Activated naive CD8-positive, alpha-beta T cell treated with anti-CD3 and anti-CD28 coated beads for 36 hours (primary cell): ENCODE data around the gene PPP1R3C. TPM values are rescaled to one million over a fixed set of nuclear protein-coding genes. Genes with fewer than 3 reads are reported as not detected.

ENCODE experiments used
- DNase-seq: peaks from one replicate; pipeline ENCODE4 v3.0.0; 2021
- H3K27ac Mint-ChIP-seq: one replicate; pipeline ENCODE4 v1.8.0; 2022; ENCODE audit warnings: mild to moderate bottlenecking, moderate library complexity, mixed read lengths
- H3K27me3 Mint-ChIP-seq: one replicate; pipeline ENCODE4 v1.8.0; 2022; ENCODE audit warnings: mild to moderate bottlenecking, mixed read lengths
- H3K36me3 Mint-ChIP-seq: one replicate; pipeline ENCODE4 v1.8.0; 2021; ENCODE audit warnings: mild to moderate bottlenecking, mixed read lengths
- H3K4me1 Mint-ChIP-seq: one replicate; pipeline ENCODE4 v1.8.0; 2021; ENCODE audit warnings: mixed read lengths
- H3K4me3 Mint-ChIP-seq: one replicate; pipeline ENCODE4 v1.8.0; 2022; ENCODE audit warnings: mild to moderate bottlenecking, moderate library complexity, mixed read lengths
- H3K9me3 Mint-ChIP-seq: one replicate; pipeline ENCODE4 v1.8.0; 2022; ENCODE audit warnings: mixed read lengths
- total RNA-seq, 2 experiments: library from RNA; stranded (reverse); gene quantifications; one replicate each; pipeline ENCODE4 v1.2.3, GENCODE V29; 2021

The PPP1R3C gene
- total RNA-seq, 2 experiments from 2014 or later, result 0.25 to 0.36 TPM

GRCh38 chr10:91596825-91597196 is 36.1 kb downstream of the PPP1R3C start:
- Mint-ChIP-seq H3K27me3 (peaks cover 8% of the 10 kb centered on the region), H3K4me3 (no peak overlapping the region), H3K36me3 (no peaks in the 10 kb centered on the region), H3K27ac (no peak overlapping the region), H3K4me1 (peaks cover 1% of the 10 kb centered on the region), H3K9me3 (no peaks in the 10 kb centered on the region)
- no peak for DNase-seq

DNA sequence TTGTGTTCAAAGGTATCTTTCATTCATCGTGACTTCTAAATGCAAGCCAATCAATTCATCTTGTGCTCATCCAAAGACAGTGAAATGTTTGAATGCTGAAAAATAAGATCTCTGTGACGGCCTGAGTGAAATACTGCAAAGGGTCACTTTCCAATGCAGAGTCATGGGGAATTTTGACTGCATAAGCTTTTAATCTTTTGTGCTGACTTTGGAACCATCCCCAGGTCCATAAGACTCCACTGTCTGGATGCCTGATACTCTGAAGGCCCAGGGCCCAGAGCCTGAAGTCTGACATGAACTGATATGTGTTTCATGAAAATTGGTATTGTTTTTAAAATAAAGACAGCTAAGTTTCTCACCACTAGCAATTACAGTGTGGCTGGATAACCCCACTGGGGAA is 39.0 kb downstream of the PPP1R3C start:
- DNase-seq, result no peak
- H3K4me3 Mint-ChIP-seq, result no peak overlapping the region
- H3K36me3 Mint-ChIP-seq, result no peaks in the 10 kb centered on the region
- peaks cover 1% of the 10 kb centered on the region for H3K4me1 Mint-ChIP-seq
- H3K27me3 Mint-ChIP-seq, result peaks cover 12% of the 10 kb centered on the region
- H3K27ac Mint-ChIP-seq, result no peak overlapping the region
- no peaks in the 10 kb centered on the region for H3K9me3 Mint-ChIP-seq

GRCh38 chr10:91593366-91593765 is 39.5 kb downstream of the PPP1R3C start:
- no peak overlapping the region for H3K27ac Mint-ChIP-seq

DNA sequence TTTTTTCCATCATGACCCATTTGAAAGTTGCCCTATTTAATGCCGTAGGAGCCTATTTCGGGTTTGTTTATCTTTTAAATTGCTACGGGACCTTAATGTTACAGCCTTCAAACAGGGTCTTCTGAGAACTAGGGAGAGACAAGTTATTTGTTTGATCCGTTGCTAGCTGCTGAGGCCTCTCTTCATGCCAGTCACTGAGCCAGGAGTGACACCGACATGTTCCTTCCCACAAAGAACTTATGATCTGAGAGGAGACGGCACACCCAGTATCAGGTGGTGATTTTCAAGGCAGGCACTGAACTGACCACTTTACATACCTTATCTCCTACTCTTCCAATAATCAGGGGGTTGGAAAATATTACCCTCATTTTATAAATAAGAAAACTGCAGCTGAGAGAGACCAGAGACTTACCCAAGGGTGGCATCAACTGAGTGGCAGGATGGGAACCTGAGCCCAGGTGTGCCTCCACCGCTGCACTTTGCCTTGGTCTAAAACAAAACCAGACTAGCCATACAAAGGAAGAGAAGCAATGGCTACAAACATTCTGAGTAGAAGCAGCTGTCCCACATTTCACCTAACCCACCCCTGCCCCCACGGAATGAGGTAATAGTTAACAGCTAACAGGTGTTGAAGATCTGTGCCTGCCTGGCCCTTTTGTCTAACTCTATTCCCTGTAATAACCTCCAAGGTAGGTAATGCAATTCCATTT is 40.5 kb downstream of the PPP1R3C start:
- DNase-seq, result no peak
- no peaks in the 10 kb centered on the region for H3K9me3 Mint-ChIP-seq
- no peak overlapping the region for H3K4me3 Mint-ChIP-seq
- H3K4me1 Mint-ChIP-seq, result peaks cover 1% of the 10 kb centered on the region
- peaks cover 18% of the 10 kb centered on the region for H3K27me3 Mint-ChIP-seq
- H3K27ac Mint-ChIP-seq, result no peak overlapping the region
- no peaks in the 10 kb centered on the region for H3K36me3 Mint-ChIP-seq

More at GRCh38 chr10:91593366-91593765, 39.5 kb downstream of the PPP1R3C start:
- Mint-ChIP-seq H3K27me3 (peaks cover 16% of the 10 kb centered on the region), H3K4me1 (peaks cover 1% of the 10 kb centered on the region), H3K9me3 (no peaks in the 10 kb centered on the region), H3K4me3 (no peak overlapping the region), H3K36me3 (no peaks in the 10 kb centered on the region)
- no peak for DNase-seq

- H3K36me3 Mint-ChIP-seq, result no peaks in the 10 kb centered on the region
- H3K27ac Mint-ChIP-seq, result no peak overlapping the region
- no peak overlapping the region for H3K4me3 Mint-ChIP-seq
- no peak for DNase-seq
- no peaks in the 10 kb centered on the region for H3K9me3 Mint-ChIP-seq
- peaks cover 1% of the 10 kb centered on the region for H3K4me1 Mint-ChIP-seq
- H3K27me3 Mint-ChIP-seq, result peaks cover 18% of the 10 kb centered on the region
Observed at GRCh38 chr10:91591797-91592174, 41.1 kb downstream of the PPP1R3C start.

DNA sequence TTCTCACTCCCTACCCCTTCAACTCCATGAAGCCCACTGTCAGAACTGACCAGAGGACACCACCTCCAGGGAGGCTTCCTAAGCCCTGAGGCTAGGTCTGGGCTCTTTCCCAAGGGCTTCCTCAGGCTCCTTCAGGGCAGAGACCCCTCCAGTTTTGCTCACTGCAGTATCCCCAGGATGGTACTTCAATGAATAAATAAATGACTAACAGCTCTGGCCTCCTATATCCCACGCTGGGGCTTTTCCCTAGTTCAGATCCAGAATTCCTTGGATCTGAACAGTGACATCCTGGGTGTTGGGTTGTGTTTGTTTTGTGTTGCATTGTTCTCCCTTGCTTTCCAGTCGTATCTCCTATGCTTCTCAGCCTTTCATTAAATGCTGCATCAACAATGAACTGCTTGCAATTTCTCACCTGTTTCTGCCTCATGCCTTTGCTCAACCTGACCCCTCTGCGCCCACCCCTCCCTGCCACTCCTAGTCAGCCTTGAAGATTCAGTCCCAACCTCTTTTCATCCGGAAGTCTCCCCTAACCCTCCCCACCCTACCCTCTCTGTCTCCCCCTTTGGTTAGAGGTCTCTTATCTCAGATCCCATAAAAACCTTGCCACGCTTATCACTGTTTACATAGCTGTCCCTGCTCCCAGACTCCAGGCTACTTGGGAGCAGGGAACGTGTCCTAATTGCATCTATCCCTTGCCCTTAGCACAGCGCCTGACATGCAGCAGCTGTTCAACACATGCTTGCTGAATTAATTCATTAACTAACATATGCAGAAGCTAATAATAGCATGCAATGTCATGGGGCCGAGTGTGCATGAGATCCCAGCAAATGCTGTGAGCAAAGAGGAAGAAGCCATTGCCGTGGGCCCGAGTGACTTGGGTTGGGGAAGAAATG is 41.7 kb downstream of the PPP1R3C start:
- Mint-ChIP-seq H3K4me1 (no peaks in the 10 kb centered on the region), H3K36me3 (no peaks in the 10 kb centered on the region), H3K27me3 (peaks cover 18% of the 10 kb centered on the region), H3K4me3 (no peak overlapping the region), H3K27ac (no peak overlapping the region), H3K9me3 (no peaks in the 10 kb centered on the region)
- DNase-seq, result no peak

- no peak for DNase-seq
- no peaks in the 10 kb centered on the region for H3K9me3 Mint-ChIP-seq
- no peaks in the 10 kb centered on the region for H3K36me3 Mint-ChIP-seq
- no peaks in the 10 kb centered on the region for H3K4me1 Mint-ChIP-seq
- no peak overlapping the region for H3K27ac Mint-ChIP-seq
- H3K4me3 Mint-ChIP-seq, result no peak overlapping the region
- H3K27me3 Mint-ChIP-seq, result peaks cover 25% of the 10 kb centered on the region
Observed at GRCh38 chr10:91590142-91590903, 42.5 kb downstream of the PPP1R3C start.

DNA sequence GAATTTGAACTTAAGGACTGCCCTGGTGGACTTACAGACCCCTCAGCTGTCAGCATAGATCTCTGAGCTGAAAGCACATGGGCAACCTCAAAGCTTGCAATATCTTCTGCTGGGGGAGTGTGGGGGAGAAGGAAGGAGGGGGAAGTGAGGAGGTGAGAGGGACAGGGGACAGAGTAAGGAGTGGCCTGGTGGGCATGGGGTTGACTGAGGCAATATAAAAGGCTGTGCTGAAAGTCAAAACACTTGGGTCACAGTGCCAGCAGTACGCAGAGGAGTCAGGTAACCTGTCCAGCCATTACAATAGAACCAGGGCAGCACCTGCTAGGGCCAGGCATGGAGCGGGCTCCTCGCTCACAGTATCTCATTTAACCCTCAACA is 43.2 kb downstream of the PPP1R3C start:
- H3K27ac Mint-ChIP-seq, result no peak overlapping the region
- no peaks in the 10 kb centered on the region for H3K9me3 Mint-ChIP-seq
- no peak for DNase-seq
- no peak overlapping the region for H3K4me3 Mint-ChIP-seq
- peaks cover 28% of the 10 kb centered on the region for H3K27me3 Mint-ChIP-seq
- no peaks in the 10 kb centered on the region for H3K36me3 Mint-ChIP-seq
- H3K4me1 Mint-ChIP-seq, result no peaks in the 10 kb centered on the region

DNA sequence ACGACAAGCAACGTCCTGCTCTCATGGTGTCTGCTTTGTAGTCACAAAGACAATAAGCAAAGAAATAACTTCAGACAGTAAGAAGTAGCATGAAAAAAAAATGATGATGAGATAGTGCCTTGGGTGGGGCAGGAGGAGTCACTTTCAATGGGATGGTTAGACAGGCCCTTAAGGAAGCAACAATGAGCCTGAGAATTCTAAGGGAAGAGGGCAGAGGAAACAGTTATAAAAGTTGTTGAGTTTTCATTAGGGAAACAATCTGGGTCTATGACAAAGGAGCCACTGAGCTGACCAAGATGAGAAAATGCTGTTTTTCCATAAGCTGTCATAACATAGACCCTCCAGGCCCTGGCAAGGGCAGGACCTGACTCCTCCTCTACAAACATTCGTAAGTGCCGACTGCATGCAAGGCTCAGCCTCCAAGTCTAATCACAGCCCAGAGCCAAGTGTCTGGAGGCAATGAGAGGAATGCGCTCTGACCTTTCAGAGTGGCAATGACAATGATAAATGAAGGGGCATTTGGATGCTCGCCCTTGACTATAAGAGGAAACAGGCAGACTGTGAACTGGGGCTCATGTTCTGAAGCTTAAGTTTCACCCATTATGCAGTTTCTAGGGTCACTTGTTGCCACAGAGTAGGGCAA is 43.7 kb downstream of the PPP1R3C start:
- Mint-ChIP-seq H3K4me1 (no peaks in the 10 kb centered on the region), H3K27me3 (peaks cover 28% of the 10 kb centered on the region), H3K9me3 (no peaks in the 10 kb centered on the region), H3K27ac (no peak overlapping the region), H3K36me3 (no peaks in the 10 kb centered on the region), H3K4me3 (no peak overlapping the region)
- DNase-seq, result no peak

DNA sequence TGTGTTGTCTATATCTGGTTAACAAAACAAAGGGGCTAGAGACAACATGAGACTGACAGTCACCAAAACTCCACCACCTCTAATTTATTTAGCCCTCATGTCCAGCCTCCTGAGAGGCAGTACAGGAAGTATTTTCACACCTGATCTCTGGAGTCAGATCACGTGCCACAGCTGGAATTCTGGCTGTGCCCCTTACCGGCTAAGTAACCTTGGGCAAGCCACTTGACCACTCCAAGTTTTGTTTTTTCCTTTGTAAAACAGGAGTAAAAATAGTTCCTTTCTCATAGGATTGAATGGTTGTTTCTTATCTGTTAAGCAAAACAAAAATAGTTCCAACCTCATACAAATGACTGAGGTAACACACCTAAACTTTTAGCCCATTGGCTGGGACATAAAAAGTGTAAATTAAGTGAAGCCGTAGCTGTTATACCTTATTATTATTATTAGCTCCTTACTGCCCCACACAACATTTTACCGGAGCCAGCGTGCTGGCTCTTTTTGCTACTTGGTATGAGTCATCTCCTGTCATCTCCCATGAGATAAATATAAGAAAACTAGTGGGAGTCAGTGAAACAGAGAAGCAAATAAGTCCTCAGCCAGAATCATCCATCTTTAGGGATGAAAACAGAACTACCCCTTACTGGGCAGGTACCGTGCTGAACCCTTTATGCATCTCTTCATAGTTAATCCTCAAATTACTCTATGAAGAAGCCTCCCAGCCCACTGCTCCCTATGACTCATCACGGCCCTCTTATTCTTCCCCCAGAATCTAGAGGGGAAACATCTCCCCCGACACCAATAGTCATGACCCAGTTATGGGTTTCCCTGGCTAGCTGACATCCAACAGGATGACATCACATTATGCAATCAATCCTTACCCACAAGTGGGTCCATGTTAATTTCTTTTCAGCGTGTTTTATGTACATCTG is 44.9 kb downstream of the PPP1R3C start:
- no peaks in the 10 kb centered on the region for H3K36me3 Mint-ChIP-seq
- peaks cover 28% of the 10 kb centered on the region for H3K27me3 Mint-ChIP-seq
- no peaks in the 10 kb centered on the region for H3K4me1 Mint-ChIP-seq
- no peak overlapping the region for H3K27ac Mint-ChIP-seq
- no peak for DNase-seq
- H3K9me3 Mint-ChIP-seq, result no peaks in the 10 kb centered on the region
- H3K4me3 Mint-ChIP-seq, result no peak overlapping the region

DNA sequence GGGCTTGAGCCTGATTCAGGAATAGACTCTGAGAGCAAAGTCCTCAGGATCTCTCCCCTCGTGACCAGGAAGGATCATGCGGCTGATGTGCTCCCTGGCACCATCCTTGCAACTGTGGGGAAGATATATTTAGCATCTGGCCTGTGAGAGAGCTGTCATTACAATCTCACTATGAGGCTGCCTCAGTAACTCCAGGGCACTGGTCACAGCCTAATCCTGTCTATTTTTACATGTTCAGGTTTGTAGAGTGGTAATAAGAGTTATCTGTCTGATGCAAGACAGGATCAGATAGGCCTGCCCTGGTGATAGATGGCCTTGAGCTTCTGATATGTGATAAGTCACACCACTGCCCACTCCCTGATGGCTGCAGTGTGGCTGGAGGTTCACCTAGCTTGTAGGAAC is 50.7 kb downstream of the PPP1R3C start:
- H3K27ac Mint-ChIP-seq, result no peak overlapping the region
- no peaks in the 10 kb centered on the region for H3K4me1 Mint-ChIP-seq
- no peaks in the 10 kb centered on the region for H3K9me3 Mint-ChIP-seq
- H3K4me3 Mint-ChIP-seq, result no peak overlapping the region
- H3K27me3 Mint-ChIP-seq, result peaks cover 18% of the 10 kb centered on the region
- H3K36me3 Mint-ChIP-seq, result no peaks in the 10 kb centered on the region
- DNase-seq, result no peak

- peaks cover 11% of the 10 kb centered on the region for H3K27me3 Mint-ChIP-seq
- no peaks in the 10 kb centered on the region for H3K36me3 Mint-ChIP-seq
- no peaks in the 10 kb centered on the region for H3K9me3 Mint-ChIP-seq
- no peak overlapping the region for H3K27ac Mint-ChIP-seq
- no peak for DNase-seq
- H3K4me3 Mint-ChIP-seq, result no peak overlapping the region
- H3K4me1 Mint-ChIP-seq, result no peaks in the 10 kb centered on the region
Observed at GRCh38 chr10:91579329-91579985, 53.4 kb downstream of the PPP1R3C start.
